ENCODE measurements around the gene LRBA.
A peak's percentile ranks its signal among the peaks of the same experiment; 100 is the strongest.
"Not testable (repeated sequence)": the region's sequence is repeated elsewhere in the genome, so short reads cannot be mapped to it uniquely, and the experiment has no call there.

Gene LRBA

GRCh38 chr4:150938873-150939499 is 76.1 kb downstream of the LRBA start:
- DNase-seq: no peak

GRCh38 chr4:150938417-150938816 is 76.7 kb downstream of the LRBA start:
- no peak for DNase-seq

- no peak for DNase-seq
Observed at GRCh38 chr4:150934022-150934421, 81.1 kb downstream of the LRBA start.

GRCh38 chr4:150931796-150932195 is 83.3 kb downstream of the LRBA start:
- DNase-seq: no peak

- DNase-seq: no peak
Observed at GRCh38 chr4:150931005-150931404, 84.1 kb downstream of the LRBA start.

GRCh38 chr4:150923945-150924344 is 91.1 kb downstream of the LRBA start:
- DNase-seq: no peak

GRCh38 chr4:150921486-150921885 is 93.6 kb downstream of the LRBA start:
- not testable (repeated sequence) for DNase-seq

GRCh38 chr4:150918562-150918961 is 96.5 kb downstream of the LRBA start:
- not testable (repeated sequence) for DNase-seq

GRCh38 chr4:150911326-150911725 is 103.8 kb downstream of the LRBA start:
- DNase-seq: no peak

GRCh38 chr4:150909116-150909515 is 106.0 kb downstream of the LRBA start:
- DNase-seq: no peak

- no peak for DNase-seq
Observed at GRCh38 chr4:150906987-150907633, 108.0 kb downstream of the LRBA start.

- DNase-seq: no peak
Observed at GRCh38 chr4:150904671-150905070, 110.4 kb downstream of the LRBA start.

GRCh38 chr4:150903603-150904002 is 111.5 kb downstream of the LRBA start:
- no peak for DNase-seq

GRCh38 chr4:150896497-150896896 is 118.6 kb downstream of the LRBA start:
- no peak for DNase-seq

GRCh38 chr4:150890246-150890645 is 124.8 kb downstream of the LRBA start:
- no peak for DNase-seq

- no peak for DNase-seq
Observed at GRCh38 chr4:150889306-150889705, 125.8 kb downstream of the LRBA start.

- DNase-seq: no peak
Observed at GRCh38 chr4:150888625-150889024, 126.5 kb downstream of the LRBA start.

GRCh38 chr4:150888217-150888616 is 126.9 kb downstream of the LRBA start:
- DNase-seq: no peak

GRCh38 chr4:150886597-150886996 is 128.5 kb downstream of the LRBA start:
- DNase-seq: no peak

- no peak for DNase-seq
Observed at GRCh38 chr4:150884625-150885024, 130.5 kb downstream of the LRBA start.

- no peak for DNase-seq
Observed at GRCh38 chr4:150875367-150875766, 139.7 kb downstream of the LRBA start.

- no peak for DNase-seq
Observed at GRCh38 chr4:150874338-150875226, 140.5 kb downstream of the LRBA start.

- peak; percentile 30 for DNase-seq
Observed at GRCh38 chr4:150867148-150867547, 147.9 kb downstream of the LRBA start.

- no peak for DNase-seq
Observed at GRCh38 chr4:150863456-150863855, 151.6 kb downstream of the LRBA start.

All from GF-D8 (cell line).